Measurements from ENCODE around the gene HLCS. TPM values are rescaled to one million over a fixed set of nuclear protein-coding genes. Genes with fewer than 3 reads are reported as not detected.

HLCS gene
- total and polyA plus RNA-seq, 2 of the 8 experiments (the other 6 are each of a cell fraction or from before 2014, with no cell fraction given), result 4.7 to 12.2 TPM

GRCh38 chr21:36926989-36927718, 39.3 kb downstream of the HLCS start (continued):
- TF ChIP-seq PHF8 (conservative IDR thresholded peaks at IDR 0.05; ENCODE audit: low read depth, low read length) (no peak), RAD21 (IDR thresholded peaks at IDR 0.05 in 1 of 2, conservative IDR thresholded peaks at IDR 0.05 in 1 of 2; ENCODE audit: low read depth in 2 of 2, low read length in 2 of 2) (no peak), SP2 (IDR thresholded peaks at IDR 0.05; ENCODE audit: low read length) (no peak), SP4 (IDR thresholded peaks at IDR 0.05; ENCODE audit: low read length) (no peak), NRF1 (IDR thresholded peaks at IDR 0.05; ENCODE audit: low read depth, low read length) (no peak), EGR1 (IDR thresholded peaks at IDR 0.05; ENCODE audit: borderline replicate concordance, low read depth, low read length) (no peak), SIN3A (conservative IDR thresholded peaks at IDR 0.05 in 1 of 2, IDR thresholded peaks at IDR 0.05 in 1 of 2; ENCODE audit: low read depth in 1 of 2, low read length in 2 of 2) (no peak)

All from H1 (cell line).